HUES6 (cell line): ENCODE data around the gene STX7.
"Not testable (repeated sequence)": the region's sequence is repeated elsewhere in the genome, so short reads cannot be mapped to it uniquely, and the experiment has no call there.

Experiments
- H3K27ac ChIP-seq: 2 replicates; pipeline ENCODE4 v1.7.0; 2013; ENCODE audit warnings: low read depth, mild to moderate bottlenecking, low read length, inconsistent platforms
- H3K27me3 ChIP-seq: 2 replicates; pipeline ENCODE4 v1.6.1; 2013; ENCODE audit warnings: low read length; ENCODE audit not compliant: control insufficient read depth, insufficient read depth
- H3K36me3 ChIP-seq: 2 replicates; pipeline ENCODE4 v1.6.1; 2013; ENCODE audit warnings: low read length; ENCODE audit not compliant: control insufficient read depth, insufficient read depth
- H3K4me1 ChIP-seq: 2 replicates; pipeline ENCODE4 v1.6.1; 2013; ENCODE audit warnings: low read length; ENCODE audit not compliant: control insufficient read depth, insufficient read depth
- H3K4me3 ChIP-seq: 2 replicates; pipeline ENCODE4 v1.5.1; 2013; ENCODE audit warnings: low read depth, low read length
- H3K9ac ChIP-seq: one replicate; pipeline ENCODE4 v1.6.1; 2013; ENCODE audit warnings: mild to moderate bottlenecking, low read length
- H3K9me3 ChIP-seq: 2 replicates; pipeline ENCODE4 v1.6.1; 2013; ENCODE audit warnings: low read depth, low read length; ENCODE audit not compliant: control insufficient read depth, insufficient read depth

Gene STX7

GRCh38 chr6:132512638-132513632 lies at the start of gene STX7:
STX7 (minus strand) TSS chr6:132513116; CDS start chr6:132503530, 9,586 bp downstream.
- Histone ChIP-seq H3K27ac (0 out of 2 replicates have a peak within 1 kb of the TSS, but pooled peaks have one; percentile 18), H3K27me3 (peaks cover 10% of the 10 kb centered on the region; the same call in 1 of the 2 replicates), H3K9ac (peak within 1 kb of the TSS; percentile 80), H3K9me3 (no peaks in the 10 kb centered on the region), H3K4me1 (peaks cover 10% of the 10 kb centered on the region), H3K4me3 (peak within 1 kb of the TSS; percentile 77), H3K36me3 (peaks cover 4% of the 10 kb centered on the region; the same call in 1 of the 2 replicates)

- not testable (repeated sequence) for H3K4me1 ChIP-seq, H3K9ac ChIP-seq, H3K9me3 ChIP-seq, H3K4me3 ChIP-seq, H3K36me3 ChIP-seq, H3K27me3 ChIP-seq, H3K27ac ChIP-seq
These were observed 47.2 kb upstream of the STX7 start for GRCh38 chr6:132560087-132560486.

DNA sequence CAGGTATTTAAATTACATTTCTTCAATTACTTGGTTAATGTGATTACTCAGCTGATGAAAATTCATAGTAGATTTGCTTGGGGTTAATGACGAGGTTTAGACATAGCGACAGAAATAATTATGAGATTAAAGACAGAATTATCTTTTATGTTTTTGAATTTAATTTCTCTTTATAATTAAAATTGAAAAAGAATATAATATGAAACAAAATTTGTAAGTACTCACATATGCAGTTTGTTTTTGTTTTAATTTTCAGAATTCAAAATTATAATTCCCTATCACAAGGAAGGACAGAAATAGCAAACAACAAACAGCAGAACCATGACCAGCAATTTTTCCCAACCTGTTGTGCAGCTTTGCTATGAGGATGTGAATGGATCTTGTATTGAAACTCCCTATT lies 39.5 kb upstream of the STX7 start, which contains the start of gene TAAR8:
TSS of gene TAAR8 (plus strand) at position 301 of the 400 bp plus-strand sequence. CDS start at position 322, 21 bp downstream.
- Histone ChIP-seq H3K4me3 (no peak within 1 kb of the TSS), H3K27me3 (no peaks in the 10 kb centered on the region), H3K9ac (no peak within 1 kb of the TSS), H3K36me3 (no peaks in the 10 kb centered on the region), H3K27ac (no peak within 1 kb of the TSS), H3K4me1 (peaks cover 14% of the 10 kb centered on the region), H3K9me3 (no peaks in the 10 kb centered on the region)

- Histone ChIP-seq H3K4me1 (peaks cover 14% of the 10 kb centered on the region), H3K36me3 (no peaks in the 10 kb centered on the region), H3K9ac (no peak overlapping the region), H3K4me3 (no peak overlapping the region), H3K27ac (no peak overlapping the region), H3K9me3 (no peaks in the 10 kb centered on the region), H3K27me3 (no peaks in the 10 kb centered on the region)
These were observed 38.3 kb upstream of the STX7 start for GRCh38 chr6:132551214-132551613.

- H3K27me3 ChIP-seq, result no peaks in the 10 kb centered on the region
- H3K4me1 ChIP-seq, result peaks cover 14% of the 10 kb centered on the region
- no peak overlapping the region for H3K4me3 ChIP-seq
- no peaks in the 10 kb centered on the region for H3K36me3 ChIP-seq
- H3K9ac ChIP-seq, result no peak overlapping the region
- no peaks in the 10 kb centered on the region for H3K9me3 ChIP-seq
- H3K27ac ChIP-seq, result no peak overlapping the region
These were observed 36.0 kb upstream of the STX7 start for GRCh38 chr6:132548746-132549463.

GRCh38 chr6:132544826-132545225 lies 31.9 kb upstream of the STX7 start:
- H3K27me3 ChIP-seq, result no peaks in the 10 kb centered on the region
- H3K4me3 ChIP-seq, result no peak overlapping the region
- no peaks in the 10 kb centered on the region for H3K36me3 ChIP-seq
- H3K9me3 ChIP-seq, result no peaks in the 10 kb centered on the region
- peaks cover 7% of the 10 kb centered on the region; the same call in 1 of the 2 replicates for H3K4me1 ChIP-seq
- no peak overlapping the region for H3K9ac ChIP-seq
- H3K27ac ChIP-seq, result no peak overlapping the region

GRCh38 chr6:132537977-132538376 lies 25.1 kb upstream of the STX7 start, which contains the start of gene TAAR9:
TAAR9 (plus strand) TSS chr6:132538277; CDS start chr6:132538290, 13 bp downstream.
- no peaks in the 10 kb centered on the region for H3K36me3 ChIP-seq
- no peak within 1 kb of the TSS for H3K9ac ChIP-seq
- H3K9me3 ChIP-seq, result peaks cover 5% of the 10 kb centered on the region; the same call in 1 of the 2 replicates
- H3K4me3 ChIP-seq, result no peak within 1 kb of the TSS
- no peak within 1 kb of the TSS for H3K27ac ChIP-seq
- H3K4me1 ChIP-seq, result no peaks in the 10 kb centered on the region
- no peaks in the 10 kb centered on the region for H3K27me3 ChIP-seq

DNA sequence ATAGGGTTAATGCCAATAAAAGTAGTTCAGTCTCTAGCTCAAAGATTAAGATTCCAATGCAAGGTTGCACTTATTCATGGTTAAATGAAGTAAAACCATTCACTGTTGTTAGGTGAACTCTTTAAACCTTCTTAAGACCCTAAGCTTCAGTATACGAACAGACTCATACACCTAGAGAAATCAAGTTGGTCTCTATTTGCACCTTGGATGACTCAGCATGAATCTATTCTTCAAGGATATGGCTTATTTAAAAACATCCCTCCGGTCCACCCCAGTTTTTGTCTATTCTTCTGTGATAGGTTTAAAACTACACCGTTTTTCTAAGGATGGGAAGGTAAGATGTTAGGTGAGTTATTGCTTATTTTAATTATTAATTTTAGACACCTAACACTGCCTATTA lies 24.2 kb upstream of the STX7 start:
- H3K27me3 ChIP-seq, result no peaks in the 10 kb centered on the region
- H3K4me3 ChIP-seq, result no peak overlapping the region

DNA sequence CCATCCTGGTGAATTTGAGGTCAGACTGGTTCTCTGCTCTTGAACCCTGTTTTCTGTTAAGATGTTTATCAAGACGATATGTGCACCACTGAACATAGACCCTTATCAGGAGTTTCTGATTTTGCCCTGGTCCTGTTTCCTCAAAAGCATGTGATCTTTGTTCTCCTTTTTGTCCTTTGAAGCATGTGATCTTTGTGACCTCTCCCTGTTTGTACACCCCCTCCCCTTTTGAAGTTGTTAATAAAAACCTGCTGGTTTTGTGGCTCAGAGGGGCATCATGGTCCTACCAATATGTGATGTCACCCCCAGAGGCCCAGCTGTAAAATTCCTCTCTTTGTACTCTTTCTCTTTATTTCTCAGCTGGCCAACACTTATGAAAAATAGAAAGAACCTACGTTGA lies 21.6 kb upstream of the STX7 start:
- not testable (repeated sequence) for H3K4me3 ChIP-seq, H3K27me3 ChIP-seq

More for the DNA sequence above, 24.2 kb upstream of the STX7 start:
- Histone ChIP-seq H3K9me3 (peaks cover 10% of the 10 kb centered on the region; the same call in 1 of the 2 replicates), H3K36me3 (no peaks in the 10 kb centered on the region), H3K27ac (no peak overlapping the region), H3K4me1 (no peaks in the 10 kb centered on the region), H3K9ac (no peak overlapping the region)

GRCh38 chr6:132530293-132530974 lies 17.5 kb upstream of the STX7 start:
- Histone ChIP-seq H3K9ac (no peak overlapping the region), H3K36me3 (no peaks in the 10 kb centered on the region), H3K4me1 (peaks cover 8% of the 10 kb centered on the region; the same call in 1 of the 2 replicates), H3K9me3 (peaks cover 13% of the 10 kb centered on the region; the same call in 1 of the 2 replicates), H3K27ac (no peak overlapping the region), H3K27me3 (no peaks in the 10 kb centered on the region), H3K4me3 (0 out of 2 replicates have a peak overlapping the region, but pooled peaks have one; percentile 31)

More for the DNA sequence above, 21.6 kb upstream of the STX7 start:
- H3K9ac ChIP-seq, H3K4me1 ChIP-seq, H3K27ac ChIP-seq, H3K36me3 ChIP-seq: not testable (repeated sequence)
- H3K9me3 ChIP-seq, result peaks cover 13% of the 10 kb centered on the region; the same call in 1 of the 2 replicates
